SU-DHL-6 (cell line): ENCODE results near the gene PSMA5.
"Not testable (repeated sequence)": the region's sequence is repeated elsewhere in the genome, so short reads cannot be mapped to it uniquely, and the experiment has no call there.

ENCODE experiments used
- H2AFZ ChIP-seq: fragments of 200-600 bp; sonication (generic); 2 replicates; pipeline ENCODE4 v1.6.1; 2014; ENCODE audit warnings: low read depth, mild to moderate bottlenecking, moderate library complexity, mixed read lengths, antibody characterized with exemption, low read length; ENCODE audit not compliant: severe bottlenecking
- H3F3A ChIP-seq: fragments of 200-600 bp; shearing (Covaris generic); 2 replicates; pipeline ENCODE4 v1.6.0; 2016; ENCODE audit warnings: antibody characterized with exemption, mild to moderate bottlenecking; ENCODE audit not compliant: insufficient read depth
- H3K27ac ChIP-seq: fragments of 200-600 bp; sonication (generic); 2 replicates; pipeline ENCODE4 v1.5.1; 2016; ENCODE audit warnings: low read depth, mild to moderate bottlenecking, low read length, moderate library complexity, mixed read lengths
- H3K27me3 ChIP-seq: fragments of 200-600 bp; sonication (generic), shearing (Covaris generic); 2 replicates; pipeline ENCODE4 v1.6.0; 2014; ENCODE audit warnings: mild to moderate bottlenecking, low read length
- H3K36me3 ChIP-seq: fragments of 200-600 bp; sonication (generic); 2 replicates; pipeline ENCODE4 v1.6.1; 2014; ENCODE audit warnings: mild to moderate bottlenecking, low read length, mixed read lengths
- H3K4me2 ChIP-seq: fragments of 300-600, 200-600 bp; shearing (Covaris generic), sonication (generic); 2 replicates; pipeline ENCODE4 v1.6.0; 2014; ENCODE audit warnings: low read length, low read depth, mild to moderate bottlenecking; ENCODE audit not compliant: poor library complexity, severe bottlenecking
- H3K4me3 ChIP-seq: fragments of 200-600 bp; sonication (generic); 2 replicates; pipeline ENCODE4 v1.5.1; 2014; ENCODE audit warnings: antibody characterized with exemption, low read length, mild to moderate bottlenecking, mixed read lengths; ENCODE audit not compliant: insufficient read depth, poor library complexity, severe bottlenecking
- H3K79me2 ChIP-seq: fragments of 200-600 bp; sonication (generic); 2 replicates; pipeline ENCODE4 v1.6.1; 2014; ENCODE audit warnings: mild to moderate bottlenecking, low read length, moderate library complexity; ENCODE audit not compliant: insufficient read depth
- H3K9ac ChIP-seq: fragments of 200-600 bp; sonication (generic); 2 replicates; pipeline ENCODE4 v1.7.0; 2014; ENCODE audit warnings: mild to moderate bottlenecking, low read length
- H3K9me2 ChIP-seq: fragments of 200-600 bp; sonication (generic); replicated peaks from 2 replicates; pipeline ENCODE4 v1.6.1; 2014; ENCODE audit warnings: low read length; ENCODE audit not compliant: insufficient read depth
- H3K9me3 ChIP-seq: fragments of 200-600 bp; sonication (generic); 2 replicates; pipeline ENCODE4 v1.6.1; 2014; ENCODE audit warnings: low read length, mixed read lengths; ENCODE audit not compliant: insufficient read depth
- H4K20me1 ChIP-seq: fragments of 200-600 bp; sonication (generic); 2 replicates; pipeline ENCODE4 v1.6.1; 2014; ENCODE audit warnings: low read depth, mild to moderate bottlenecking, antibody characterized with exemption, low read length, moderate library complexity, mixed read lengths
- EZH2phosphoT487 ChIP-seq: fragments of 200-600 bp; sonication (generic), shearing (Covaris generic); conservative IDR thresholded peaks from 2 replicates; pipeline ENCODE4 v1.6.1; 2018; ENCODE audit warnings: mild to moderate bottlenecking, antibody characterized with exemption, low read length, moderate library complexity, mixed read lengths
- TF ChIP-seq, protein P1 (sequence below): fragments of 200-600 bp; sonication (generic); IDR thresholded peaks from one replicate; pipeline ENCODE4 v1.5.1; 2017; ENCODE audit warnings: antibody characterized with exemption, mild to moderate bottlenecking, low read length, moderate library complexity; ENCODE audit not compliant: insufficient read depth, poor library complexity, severe bottlenecking

PSMA5 gene

GRCh38 chr1:109426281-109427170 lies at the start of gene PSMA5:
TSS of gene PSMA5 (minus strand) at chr1:109426448. CDS start at chr1:109426330, 118 bp downstream.
- no peak for TF ChIP-seq EZH2phosphoT487
- TF ChIP-seq, protein P1, sequence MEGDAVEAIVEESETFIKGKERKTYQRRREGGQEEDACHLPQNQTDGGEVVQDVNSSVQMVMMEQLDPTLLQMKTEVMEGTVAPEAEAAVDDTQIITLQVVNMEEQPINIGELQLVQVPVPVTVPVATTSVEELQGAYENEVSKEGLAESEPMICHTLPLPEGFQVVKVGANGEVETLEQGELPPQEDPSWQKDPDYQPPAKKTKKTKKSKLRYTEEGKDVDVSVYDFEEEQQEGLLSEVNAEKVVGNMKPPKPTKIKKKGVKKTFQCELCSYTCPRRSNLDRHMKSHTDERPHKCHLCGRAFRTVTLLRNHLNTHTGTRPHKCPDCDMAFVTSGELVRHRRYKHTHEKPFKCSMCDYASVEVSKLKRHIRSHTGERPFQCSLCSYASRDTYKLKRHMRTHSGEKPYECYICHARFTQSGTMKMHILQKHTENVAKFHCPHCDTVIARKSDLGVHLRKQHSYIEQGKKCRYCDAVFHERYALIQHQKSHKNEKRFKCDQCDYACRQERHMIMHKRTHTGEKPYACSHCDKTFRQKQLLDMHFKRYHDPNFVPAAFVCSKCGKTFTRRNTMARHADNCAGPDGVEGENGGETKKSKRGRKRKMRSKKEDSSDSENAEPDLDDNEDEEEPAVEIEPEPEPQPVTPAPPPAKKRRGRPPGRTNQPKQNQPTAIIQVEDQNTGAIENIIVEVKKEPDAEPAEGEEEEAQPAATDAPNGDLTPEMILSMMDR: no peak
- Histone ChIP-seq H4K20me1 (no peaks in the 10 kb centered on the region), H3F3A (peaks cover 4% of the 10 kb centered on the region), H3K36me3 (peaks cover 2% of the 10 kb centered on the region; the same call in 1 of the 2 replicates), H3K27me3 (no peaks in the 10 kb centered on the region), H3K9ac (peak within 1 kb of the TSS; percentile 64), H3K9me3 (no peaks in the 10 kb centered on the region), H3K79me2 (peaks cover 44% of the 10 kb centered on the region), H3K4me3 (peak within 1 kb of the TSS; percentile 77), H2AFZ (peak within 1 kb of the TSS; percentile 77), H3K4me2 (peak within 1 kb of the TSS; percentile 85), H3K9me2 (no peaks in the 10 kb centered on the region), H3K27ac (peak within 1 kb of the TSS; percentile 82)

GRCh38 chr1:109475261-109475660 lies 49.0 kb upstream of the PSMA5 start:
- H3F3A ChIP-seq: no peaks in the 10 kb centered on the region
- H3K4me3 ChIP-seq: no peak overlapping the region
- H3K9me2 ChIP-seq: no peaks in the 10 kb centered on the region
- H3K79me2 ChIP-seq: no peaks in the 10 kb centered on the region
- H3K4me2 ChIP-seq: no peak overlapping the region
- H3K9ac ChIP-seq: no peak overlapping the region
- H2AFZ ChIP-seq: no peak overlapping the region
- no peak overlapping the region for H3K27ac ChIP-seq
- no peaks in the 10 kb centered on the region for H3K9me3 ChIP-seq
- H3K27me3 ChIP-seq: no peaks in the 10 kb centered on the region
- no peaks in the 10 kb centered on the region for H4K20me1 ChIP-seq
- H3K36me3 ChIP-seq: no peaks in the 10 kb centered on the region
- TF ChIP-seq, protein P1: no peak
- TF ChIP-seq EZH2phosphoT487: no peak

GRCh38 chr1:109474697-109475096 lies 48.4 kb upstream of the PSMA5 start:
- Histone ChIP-seq H2AFZ (no peak overlapping the region), H3K27me3 (no peaks in the 10 kb centered on the region), H3K9me3 (no peaks in the 10 kb centered on the region), H3K9me2 (no peaks in the 10 kb centered on the region), H3K4me2 (no peak overlapping the region), H3K27ac (no peak overlapping the region), H3K36me3 (no peaks in the 10 kb centered on the region), H3K9ac (no peak overlapping the region), H3K4me3 (no peak overlapping the region), H3F3A (no peaks in the 10 kb centered on the region), H4K20me1 (no peaks in the 10 kb centered on the region), H3K79me2 (no peaks in the 10 kb centered on the region)
- TF ChIP-seq, protein P1: no peak
- no peak for TF ChIP-seq EZH2phosphoT487

DNA sequence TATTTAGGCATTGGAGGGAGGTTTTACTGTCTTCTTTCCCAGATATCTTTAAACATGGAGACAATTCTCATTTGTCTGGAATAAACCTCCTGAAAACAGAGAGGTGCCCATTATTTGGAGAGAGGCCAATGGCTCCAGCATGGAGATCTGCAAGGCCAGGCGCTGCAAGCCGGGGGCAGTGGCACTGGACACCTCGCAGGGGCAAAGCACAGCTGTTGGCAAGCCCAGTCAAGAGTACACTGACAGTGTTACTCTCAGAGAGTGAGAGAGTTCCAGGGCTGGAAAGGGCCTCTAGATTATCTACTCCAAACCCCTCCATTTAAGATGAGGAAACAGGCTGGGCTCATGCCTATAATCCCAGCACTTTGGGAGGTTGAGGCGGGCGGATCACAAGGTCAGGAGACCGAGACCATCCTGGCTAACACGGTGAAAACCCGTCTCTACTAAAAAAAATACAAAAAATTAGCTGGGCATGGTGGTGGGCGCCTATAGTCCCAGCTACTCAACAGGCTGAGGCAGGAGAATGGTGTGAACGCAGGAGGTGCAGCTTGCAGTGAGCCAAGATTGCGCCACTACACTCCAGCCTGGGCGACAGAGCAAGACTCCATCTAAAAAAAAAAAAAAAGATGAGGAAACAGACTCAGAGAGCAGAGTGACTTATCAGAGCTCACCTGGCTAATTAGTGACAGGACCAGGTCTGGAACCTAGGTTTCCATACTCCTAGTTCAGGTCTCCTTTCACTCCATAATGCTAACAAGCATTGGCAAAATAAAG lies 47.2 kb upstream of the PSMA5 start:
- H3K79me2 ChIP-seq, H3K9me2 ChIP-seq, H3K4me3 ChIP-seq, H3K27ac ChIP-seq, H2AFZ ChIP-seq, H4K20me1 ChIP-seq, H3K4me2 ChIP-seq, H3K36me3 ChIP-seq, H3F3A ChIP-seq, H3K27me3 ChIP-seq, H3K9ac ChIP-seq, H3K9me3 ChIP-seq: not testable (repeated sequence)
